Hepatocyte (in vitro differentiated cells): Measurements from ENCODE around the gene SLC44A5.
"Not testable (repeated sequence)": the region's sequence is repeated elsewhere in the genome, so short reads cannot be mapped to it uniquely, and the experiment has no call there.

Source experiments
- EZH2 ChIP-seq: fragments of 200-600 bp; sonication (generic); IDR thresholded peaks from 2 replicates; pipeline ENCODE4 v1.6.1; 2016; ENCODE audit warnings: antibody characterized with exemption, mild to moderate bottlenecking, borderline replicate concordance
- TF ChIP-seq, protein P1 (sequence below): fragments of 200-600 bp; sonication (generic); IDR thresholded peaks from 2 replicates; pipeline ENCODE4 v1.5.1; 2016; ENCODE audit warnings: antibody characterized with exemption, mild to moderate bottlenecking; ENCODE audit not compliant: poor library complexity

DNA sequence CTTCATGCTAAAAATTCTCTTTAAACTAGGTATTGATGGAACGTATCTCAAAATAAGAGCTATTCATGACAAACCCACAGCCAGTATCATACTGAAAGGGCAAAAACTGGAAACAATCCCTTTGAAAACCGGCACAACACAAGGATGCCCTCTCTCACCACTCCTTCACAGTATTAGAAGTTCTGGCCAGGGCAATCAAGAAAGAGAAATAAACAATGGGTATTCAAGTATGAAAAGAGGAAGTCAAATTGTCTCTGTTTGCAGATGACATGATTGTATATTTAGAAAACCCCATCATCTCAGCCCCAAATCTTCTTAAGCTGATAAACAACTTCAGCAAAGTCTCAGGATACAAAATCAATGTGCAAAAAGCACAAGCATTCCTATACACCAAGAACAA is 349.0 kb downstream of the SLC44A5 start:
- TF ChIP-seq, protein P1, sequence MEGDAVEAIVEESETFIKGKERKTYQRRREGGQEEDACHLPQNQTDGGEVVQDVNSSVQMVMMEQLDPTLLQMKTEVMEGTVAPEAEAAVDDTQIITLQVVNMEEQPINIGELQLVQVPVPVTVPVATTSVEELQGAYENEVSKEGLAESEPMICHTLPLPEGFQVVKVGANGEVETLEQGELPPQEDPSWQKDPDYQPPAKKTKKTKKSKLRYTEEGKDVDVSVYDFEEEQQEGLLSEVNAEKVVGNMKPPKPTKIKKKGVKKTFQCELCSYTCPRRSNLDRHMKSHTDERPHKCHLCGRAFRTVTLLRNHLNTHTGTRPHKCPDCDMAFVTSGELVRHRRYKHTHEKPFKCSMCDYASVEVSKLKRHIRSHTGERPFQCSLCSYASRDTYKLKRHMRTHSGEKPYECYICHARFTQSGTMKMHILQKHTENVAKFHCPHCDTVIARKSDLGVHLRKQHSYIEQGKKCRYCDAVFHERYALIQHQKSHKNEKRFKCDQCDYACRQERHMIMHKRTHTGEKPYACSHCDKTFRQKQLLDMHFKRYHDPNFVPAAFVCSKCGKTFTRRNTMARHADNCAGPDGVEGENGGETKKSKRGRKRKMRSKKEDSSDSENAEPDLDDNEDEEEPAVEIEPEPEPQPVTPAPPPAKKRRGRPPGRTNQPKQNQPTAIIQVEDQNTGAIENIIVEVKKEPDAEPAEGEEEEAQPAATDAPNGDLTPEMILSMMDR, result not testable (repeated sequence)
- TF ChIP-seq EZH2, result not testable (repeated sequence)
